ENCODE data around the gene RBM28. TPM values are rescaled to one million over a fixed set of nuclear protein-coding genes. Genes with fewer than 3 reads are reported as not detected.

The RBM28 gene
- 24.2 and 29.4 TPM in 2 replicates for total RNA-seq (2014; rRNA removed; shearing (Covaris generic))

GRCh38 chr7:128343554-128344430, at the start of gene RBM28:
Gene RBM28 (minus strand): TSS chr7:128343908. CDS start chr7:128343793, 115 bp downstream.
- Histone ChIP-seq H3K27me3 (ENCODE audit: control insufficient read depth, insufficient read depth, low read length) (peaks cover 5% of the 10 kb centered on the region), H3K4me3 (ENCODE audit: insufficient read depth, low read depth, low read length) (peak within 1 kb of the TSS; percentile 66), H3K36me3 (replicated peaks; ENCODE audit: control insufficient read depth, insufficient read depth, low read length) (peaks cover 2% of the 10 kb centered on the region)
- DNase-seq = peak; percentile 93

DNA sequence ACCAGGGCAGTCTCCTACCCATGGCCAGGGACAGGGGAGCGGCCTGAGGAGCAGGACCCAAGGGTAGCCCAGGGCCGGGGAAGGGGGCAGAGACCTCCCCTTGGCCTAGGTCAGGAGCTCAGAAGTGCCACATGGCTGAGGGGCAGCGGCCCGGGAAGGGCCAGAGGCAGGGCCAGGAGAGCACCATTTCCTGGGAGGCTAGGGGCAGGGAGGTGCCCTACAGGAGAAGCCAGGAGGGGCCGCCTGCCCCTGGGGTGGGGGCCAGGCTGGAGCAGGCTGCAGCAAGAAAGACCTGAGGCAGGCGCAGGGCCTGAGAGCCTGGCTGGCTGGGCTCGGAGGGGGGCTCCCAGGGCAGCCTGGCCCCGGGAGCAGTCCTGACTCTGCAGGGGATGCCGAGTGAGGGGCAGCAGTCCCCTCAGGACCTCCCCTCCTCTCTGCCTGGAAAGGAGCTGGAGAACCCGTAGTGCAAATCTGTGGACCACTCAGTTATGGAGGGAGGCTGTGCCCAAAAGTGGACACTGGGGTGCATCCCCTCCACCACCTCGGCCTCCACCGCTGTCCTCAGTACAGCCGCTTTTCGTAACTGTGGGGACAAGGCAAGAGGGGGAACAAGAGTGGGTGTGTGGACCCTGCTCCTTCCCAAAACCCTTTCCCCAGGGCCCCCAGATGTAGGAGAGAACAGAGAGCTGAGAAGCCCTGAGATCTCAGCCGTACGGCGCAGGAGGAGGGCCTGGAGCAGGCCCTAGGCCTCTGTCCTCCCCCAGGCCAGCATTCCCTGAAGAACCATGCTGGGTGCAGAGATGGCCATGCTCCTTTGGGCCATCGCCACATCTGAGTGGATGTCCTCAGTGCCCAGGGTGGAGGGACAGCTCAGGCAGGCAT, 49.0 kb upstream of the RBM28 start:
- no peaks in the 10 kb centered on the region for H3K36me3 ChIP-seq (replicated peaks; ENCODE audit: control insufficient read depth, insufficient read depth, low read length)
- peaks cover 1% of the 10 kb centered on the region; the same call in 1 of the 2 replicates for H3K27me3 ChIP-seq (ENCODE audit: control insufficient read depth, insufficient read depth, low read length)
- no peak for DNase-seq
- H3K4me3 ChIP-seq (ENCODE audit: insufficient read depth, low read depth, low read length) = no peak overlapping the region

DNA sequence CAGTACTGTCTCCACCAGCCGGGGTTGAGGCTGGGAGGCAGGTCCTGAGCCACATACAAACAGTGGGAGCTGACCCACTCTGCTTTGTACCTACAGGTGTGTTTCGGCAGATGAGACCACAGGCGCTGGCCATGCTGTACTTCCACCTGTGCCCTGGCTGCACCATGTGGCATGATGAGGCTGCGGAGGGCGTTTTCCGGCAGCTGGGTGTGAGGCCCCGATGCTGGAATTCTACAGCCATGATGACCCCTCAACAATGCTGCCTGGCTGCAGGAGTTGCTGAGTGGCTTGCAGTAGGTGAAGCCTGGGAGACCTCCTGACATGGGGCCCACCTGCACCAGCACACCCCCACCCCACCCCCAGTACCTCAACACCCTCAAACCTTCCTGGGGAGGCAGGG, 48.1 kb upstream of the RBM28 start:
- Histone ChIP-seq H3K36me3 (replicated peaks; ENCODE audit: control insufficient read depth, insufficient read depth, low read length) (no peaks in the 10 kb centered on the region), H3K4me3 (ENCODE audit: insufficient read depth, low read depth, low read length) (no peak overlapping the region), H3K27me3 (ENCODE audit: control insufficient read depth, insufficient read depth, low read length) (peaks cover 6% of the 10 kb centered on the region)
- peak; percentile 35 for DNase-seq

GRCh38 chr7:128390871-128391565, 47.3 kb upstream of the RBM28 start:
- no peaks in the 10 kb centered on the region for H3K36me3 ChIP-seq (replicated peaks; ENCODE audit: control insufficient read depth, insufficient read depth, low read length)
- H3K4me3 ChIP-seq (ENCODE audit: insufficient read depth, low read depth, low read length) = no peak overlapping the region
- peak; percentile 30 for DNase-seq
- H3K27me3 ChIP-seq (ENCODE audit: control insufficient read depth, insufficient read depth, low read length) = peaks cover 6% of the 10 kb centered on the region

GRCh38 chr7:128389618-128390329, 46.1 kb upstream of the RBM28 start:
- Histone ChIP-seq H3K27me3 (ENCODE audit: control insufficient read depth, insufficient read depth, low read length) (peaks cover 6% of the 10 kb centered on the region), H3K36me3 (replicated peaks; ENCODE audit: control insufficient read depth, insufficient read depth, low read length) (no peaks in the 10 kb centered on the region), H3K4me3 (ENCODE audit: insufficient read depth, low read depth, low read length) (no peak overlapping the region)
- peak; percentile 79 for DNase-seq

DNA sequence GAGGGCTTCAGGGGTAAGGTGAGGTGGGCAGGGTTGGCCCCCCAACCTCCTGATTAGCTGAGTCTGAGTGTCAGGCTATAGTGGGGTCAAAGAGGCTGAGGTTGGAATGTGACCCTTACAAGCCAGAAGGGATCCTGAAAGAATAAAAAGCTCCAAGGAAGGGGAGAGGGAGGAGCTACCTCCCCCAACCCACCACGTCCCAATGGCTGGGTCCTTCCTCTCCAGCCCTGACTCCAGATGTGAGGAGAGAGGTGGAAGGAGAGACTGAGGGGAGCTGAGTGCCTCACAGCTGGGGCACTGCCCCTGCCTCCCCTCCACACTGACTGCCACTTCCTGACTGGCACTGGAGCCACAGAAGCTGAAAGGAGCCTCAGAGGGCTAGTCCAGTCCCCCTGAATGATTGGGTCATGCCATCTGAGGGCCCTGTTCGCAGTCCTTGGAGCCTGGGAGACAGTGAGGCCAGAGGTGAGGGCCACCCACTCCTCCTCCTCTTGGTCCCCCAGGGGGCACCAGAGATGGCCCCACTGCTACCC, 45.4 kb upstream of the RBM28 start:
- peak; percentile 57 for DNase-seq
- no peak overlapping the region for H3K4me3 ChIP-seq (ENCODE audit: insufficient read depth, low read depth, low read length)
- H3K36me3 ChIP-seq (replicated peaks; ENCODE audit: control insufficient read depth, insufficient read depth, low read length) = no peaks in the 10 kb centered on the region
- peaks cover 6% of the 10 kb centered on the region for H3K27me3 ChIP-seq (ENCODE audit: control insufficient read depth, insufficient read depth, low read length)

GRCh38 chr7:128388145-128388485, 44.4 kb upstream of the RBM28 start:
- Histone ChIP-seq H3K27me3 (ENCODE audit: control insufficient read depth, insufficient read depth, low read length) (peaks cover 6% of the 10 kb centered on the region), H3K36me3 (replicated peaks; ENCODE audit: control insufficient read depth, insufficient read depth, low read length) (no peaks in the 10 kb centered on the region), H3K4me3 (ENCODE audit: insufficient read depth, low read depth, low read length) (no peak overlapping the region)
- peak; percentile 46 for DNase-seq

DNA sequence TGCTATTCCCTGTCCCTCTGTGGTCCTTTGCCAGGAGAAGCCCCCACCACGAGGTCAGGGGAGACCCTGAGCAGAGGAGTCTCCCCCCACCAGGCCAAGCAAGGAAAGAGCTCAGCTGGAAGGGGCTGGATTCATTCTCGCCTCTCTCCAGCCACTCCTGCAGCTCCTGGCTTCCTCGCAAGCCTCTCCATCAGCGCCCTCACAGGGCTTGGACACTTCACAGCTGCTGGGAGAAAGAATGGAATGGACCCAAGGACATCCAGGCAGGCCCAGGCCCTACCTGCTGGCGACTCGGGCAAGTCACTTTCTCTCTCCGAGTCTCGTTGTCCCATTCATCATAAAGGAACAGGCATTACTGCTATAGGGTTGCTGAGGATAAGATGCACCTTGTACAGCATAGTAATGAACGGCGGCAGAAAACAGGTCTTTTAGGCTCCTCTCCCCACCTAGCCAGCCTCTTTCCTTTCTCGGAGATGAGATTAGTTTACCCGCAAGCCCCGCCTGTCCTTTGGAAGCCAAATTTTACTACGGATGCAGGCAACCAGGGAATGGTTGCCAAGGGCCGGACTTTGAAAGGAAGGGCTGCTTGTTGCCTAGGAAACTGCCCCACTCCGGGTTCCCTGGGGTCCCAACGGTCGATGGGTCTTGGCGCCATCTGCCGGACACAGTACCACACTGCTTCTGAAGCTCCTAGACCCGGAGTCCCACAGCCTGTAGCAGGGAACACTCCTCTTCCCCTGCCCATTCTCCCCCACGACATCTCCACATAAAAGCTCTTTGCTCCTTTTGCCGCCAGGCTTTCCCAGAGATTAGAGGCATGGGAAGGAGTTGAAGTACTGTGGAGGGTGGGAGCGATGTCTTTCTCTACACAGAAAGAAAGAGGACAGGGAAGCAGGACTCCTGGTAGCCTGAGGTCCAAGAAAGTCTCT, 43.8 kb upstream of the RBM28 start:
- no peak overlapping the region for H3K4me3 ChIP-seq (ENCODE audit: insufficient read depth, low read depth, low read length)
- DNase-seq = peak; percentile 98
- no peaks in the 10 kb centered on the region for H3K36me3 ChIP-seq (replicated peaks; ENCODE audit: control insufficient read depth, insufficient read depth, low read length)
- H3K27me3 ChIP-seq (ENCODE audit: control insufficient read depth, insufficient read depth, low read length) = peaks cover 6% of the 10 kb centered on the region

GRCh38 chr7:128385988-128386925, 42.5 kb upstream of the RBM28 start:
- Histone ChIP-seq H3K36me3 (replicated peaks; ENCODE audit: control insufficient read depth, insufficient read depth, low read length) (no peaks in the 10 kb centered on the region), H3K27me3 (ENCODE audit: control insufficient read depth, insufficient read depth, low read length) (peaks cover 6% of the 10 kb centered on the region), H3K4me3 (ENCODE audit: insufficient read depth, low read depth, low read length) (no peak overlapping the region)
- no peak for DNase-seq

DNA sequence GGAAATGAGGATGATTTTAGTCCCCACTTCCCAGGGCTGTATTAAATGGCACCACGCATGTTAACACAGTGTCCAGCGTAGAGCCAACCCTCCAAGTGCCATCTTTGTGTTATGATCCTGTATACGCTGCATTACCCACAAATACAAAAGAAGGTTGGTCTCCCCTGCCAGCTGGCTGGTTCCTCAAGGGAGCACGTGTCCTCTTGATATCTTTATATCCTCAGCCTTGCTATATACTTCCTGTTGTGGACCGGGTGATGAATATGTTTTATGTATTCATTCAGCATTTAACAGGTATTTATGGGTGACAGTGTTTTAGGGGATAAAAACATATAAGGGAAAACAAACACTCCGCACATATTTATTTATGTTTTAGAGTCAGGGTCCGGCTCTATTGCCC, 41.0 kb upstream of the RBM28 start:
- Histone ChIP-seq H3K36me3 (replicated peaks; ENCODE audit: control insufficient read depth, insufficient read depth, low read length) (no peaks in the 10 kb centered on the region), H3K27me3 (ENCODE audit: control insufficient read depth, insufficient read depth, low read length) (peaks cover 6% of the 10 kb centered on the region), H3K4me3 (ENCODE audit: insufficient read depth, low read depth, low read length) (no peak overlapping the region)
- DNase-seq = no peak

DNA sequence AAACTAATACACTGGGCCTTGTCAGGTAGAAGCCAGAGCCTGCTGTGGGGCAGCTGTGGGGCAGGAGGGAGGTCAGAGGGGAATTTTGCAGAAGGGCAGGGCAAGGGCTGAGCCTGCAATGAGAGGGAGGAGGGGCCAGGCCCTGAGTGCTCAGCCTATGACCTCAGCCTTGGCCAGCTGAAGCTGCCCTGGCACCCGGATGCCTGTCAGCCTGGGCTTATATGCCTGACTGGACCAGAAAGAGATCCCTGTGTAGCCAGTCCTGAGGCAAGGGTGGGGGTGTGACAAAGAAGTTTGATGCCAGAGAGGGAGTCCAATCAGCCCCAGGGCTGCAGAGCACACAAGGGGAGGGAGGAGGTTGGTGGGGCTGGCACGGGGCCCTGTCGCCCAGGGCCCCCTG, 40.1 kb upstream of the RBM28 start:
- DNase-seq = peak; percentile 63
- Histone ChIP-seq H3K27me3 (ENCODE audit: control insufficient read depth, insufficient read depth, low read length) (peaks cover 6% of the 10 kb centered on the region), H3K4me3 (ENCODE audit: insufficient read depth, low read depth, low read length) (no peak overlapping the region), H3K36me3 (replicated peaks; ENCODE audit: control insufficient read depth, insufficient read depth, low read length) (no peaks in the 10 kb centered on the region)

GRCh38 chr7:128381161-128381821, 37.6 kb upstream of the RBM28 start:
- no peak overlapping the region for H3K4me3 ChIP-seq (ENCODE audit: insufficient read depth, low read depth, low read length)
- H3K27me3 ChIP-seq (ENCODE audit: control insufficient read depth, insufficient read depth, low read length) = no peaks in the 10 kb centered on the region
- peak; percentile 94 for DNase-seq
- H3K36me3 ChIP-seq (replicated peaks; ENCODE audit: control insufficient read depth, insufficient read depth, low read length) = no peaks in the 10 kb centered on the region

All from H7 (cell line).